Tibial artery (tissue), 4 donors: ENCODE measurements around the gene CREBL2.

Experiments used
- DNase-seq, 2 donors: peaks; one replicate each; pipeline ENCODE4 v3.0.0-alpha.2; 2019
- H3K27ac ChIP-seq, 2 donors: fragments of 200-600 bp; sonication (generic) in 1 of 2; 1 replicate in 1 of 2; 2 replicates in 1 of 2; pipeline ENCODE4 v1.5.1; 2018 to 2019; ENCODE audit warnings: mild to moderate bottlenecking in 1 of 2
- H3K27me3 ChIP-seq, 2 donors: fragments of 200-600 bp; sonication (generic) in 1 of 2; one replicate each; pipeline versions ENCODE4 v1.5.1 to v1.6.0; 2016 to 2019
- H3K36me3 ChIP-seq, 3 donors: fragments of 200-600 bp; sonication (generic) in 2 of 3; one replicate each; pipeline ENCODE4 v1.5.1; 2016 to 2019; ENCODE audit warnings: mild to moderate bottlenecking in 2 of 3
- H3K4me1 ChIP-seq, 4 donors: fragments of 200-600 bp; sonication (generic) in 2 of 4; 1 replicate in 3 of 4; 2 replicates in 1 of 4; pipeline ENCODE4 v1.5.1; 2016 to 2019
- H3K4me3 ChIP-seq, 2 donors: fragments of 200-600 bp; sonication (generic) in 1 of 2; 1 replicate in 1 of 2; 2 replicates in 1 of 2; pipeline ENCODE4 v1.5.1; 2018 to 2019; ENCODE audit warnings: mild to moderate bottlenecking in 2 of 2
- H3K9me3 ChIP-seq, 3 donors: fragments of 200-600 bp; sonication (generic) in 1 of 3; one replicate each; pipeline ENCODE4 v1.5.1; 2016 to 2019
- CTCF ChIP-seq, 2 experiments: fragments of 200-600 bp in 1 of 2; fragments of 450-650 bp in 1 of 2; IDR thresholded peaks; one replicate each; pipeline ENCODE4 v1.5.1; 2017 to 2019; ENCODE audit warnings: antibody characterized with exemption in 2 of 2, mild to moderate bottlenecking in 1 of 2, moderate library complexity in 1 of 2
- intact Hi-C: fragments of 100-400 bp; cut with DNase I; formaldehyde crosslinking; loops from one replicate; pipeline ENCODE4 v1.15.0; 2023; ENCODE audit warnings: low total_unique reads

Gene CREBL2

GRCh38 chr12:12622418-12622817, 10.7 kb downstream of the CREBL2 start:
- no peak for TF ChIP-seq CTCF (IDR thresholded peaks at IDR 0.05)
- no peak overlapping the region for H3K4me3 ChIP-seq
- H3K27me3 ChIP-seq: no peaks in the 10 kb centered on the region
- intact Hi-C loops: no loop called here
- peaks cover 6 to 12% (median 7%) of the 10 kb centered on the region in 3 donors for H3K36me3 ChIP-seq
- no peak overlapping the region for H3K27ac ChIP-seq
- peaks cover 0 to 6% (median 0%) of the 10 kb centered on the region in 4 donors for H3K4me1 ChIP-seq
- no peaks in the 10 kb centered on the region for H3K9me3 ChIP-seq
- no peak for DNase-seq

- no peaks in the 10 kb centered on the region for H3K27me3 ChIP-seq
- peaks cover 3 to 12% (median 7%) of the 10 kb centered on the region in 3 donors for H3K36me3 ChIP-seq
- peaks cover 0 to 10% (median 2%) of the 10 kb centered on the region in 4 donors for H3K4me1 ChIP-seq
- no peak for DNase-seq
- no peak for TF ChIP-seq CTCF (IDR thresholded peaks at IDR 0.05)
- H3K9me3 ChIP-seq: no peaks in the 10 kb centered on the region
- H3K27ac ChIP-seq: no peak overlapping the region
- no peak overlapping the region for H3K4me3 ChIP-seq
- intact Hi-C loops: no loop called here
Measured at GRCh38 chr12:12624498-12624992, 12.9 kb downstream of the CREBL2 start.

- DNase-seq: no peak
- TF ChIP-seq CTCF (IDR thresholded peaks at IDR 0.05): no peak
- Histone ChIP-seq H3K27ac (no peak overlapping the region), H3K9me3 (no peaks in the 10 kb centered on the region), H3K27me3 (no peaks in the 10 kb centered on the region), H3K4me1 (peaks cover 0 to 21% (median 5%) of the 10 kb centered on the region in 4 donors), H3K4me3 (no peak overlapping the region), H3K36me3 (peaks cover 0 to 12% (median 3%) of the 10 kb centered on the region in 3 donors)
- intact Hi-C loops: no loop called here
Measured at GRCh38 chr12:12626471-12626870, 14.8 kb downstream of the CREBL2 start.

- H3K27ac ChIP-seq: no peak overlapping the region
- intact Hi-C loops: no loop called here
- DNase-seq: no peak
- H3K36me3 ChIP-seq: peaks cover 0 to 12% (median 3%) of the 10 kb centered on the region in 3 donors
- peaks cover 0 to 17% (median 5%) of the 10 kb centered on the region in 4 donors for H3K4me1 ChIP-seq
- no peak overlapping the region for H3K4me3 ChIP-seq
- no peaks in the 10 kb centered on the region for H3K27me3 ChIP-seq
- no peak for TF ChIP-seq CTCF (IDR thresholded peaks at IDR 0.05)
- no peaks in the 10 kb centered on the region for H3K9me3 ChIP-seq
Measured at GRCh38 chr12:12627308-12627827, 15.7 kb downstream of the CREBL2 start.

- Histone ChIP-seq H3K27me3 (no peaks in the 10 kb centered on the region), H3K27ac (no peak overlapping the region), H3K36me3 (peaks cover 0 to 12% (median 3%) of the 10 kb centered on the region in 3 donors), H3K4me1 (peaks cover 0 to 16% (median 5%) of the 10 kb centered on the region in 4 donors), H3K4me3 (no peak overlapping the region), H3K9me3 (no peaks in the 10 kb centered on the region)
- no peak for DNase-seq
- no peak for TF ChIP-seq CTCF (IDR thresholded peaks at IDR 0.05)
- intact Hi-C loops: no loop called here
Measured at GRCh38 chr12:12628013-12628412, 16.3 kb downstream of the CREBL2 start.
